ENCODE measurements around the gene KCNK5. TPM values are rescaled to one million over a fixed set of nuclear protein-coding genes. Genes with fewer than 3 reads are reported as not detected.

KCNK5 gene
- polyA plus RNA-seq, 1 donor from 2014 or later: not detected

- Histone ChIP-seq H3K4me2 (ENCODE audit: low read length) (no peak overlapping the region), H3K27me3 (ENCODE audit: insufficient read depth, low read depth, low read length) (no peaks in the 10 kb centered on the region), H3K79me2 (replicated peaks; ENCODE audit: insufficient read depth, low read length) (no peaks in the 10 kb centered on the region)
Measured at GRCh38 chr6:39207416-39208222, 21.7 kb downstream of the KCNK5 start.

More at GRCh38 chr6:39207416-39208222, 21.7 kb downstream of the KCNK5 start:
- no peak overlapping the region for H3K27ac ChIP-seq (ENCODE audit: low read length)
- H3K9me3 ChIP-seq (ENCODE audit: low read length): no peaks in the 10 kb centered on the region
- H2AFZ ChIP-seq (ENCODE audit: low read depth, low read length): no peak overlapping the region
- no peak overlapping the region for H3K4me3 ChIP-seq (ENCODE audit: low read length)
- TF ChIP-seq CTCF (IDR thresholded peaks at IDR 0.05; ENCODE audit: poor library complexity, severe bottlenecking) (no peak), TAF1 (IDR thresholded peaks at IDR 0.05; ENCODE audit: low read depth) (no peak), MXI1 (conservative IDR thresholded peaks at IDR 0.05; ENCODE audit: poor library complexity, severe bottlenecking) (no peak), EZH2 (IDR thresholded peaks at IDR 0.05; ENCODE audit: borderline replicate concordance, insufficient read depth, low read length, poor library complexity, severe bottlenecking) (no peak), EP300 (conservative IDR thresholded peaks at IDR 0.05; ENCODE audit: poor library complexity, severe bottlenecking) (no peak), RAD21 (conservative IDR thresholded peaks at IDR 0.05) (no peak), REST (IDR thresholded peaks at IDR 0.05; ENCODE audit: borderline replicate concordance) (no peak), SMC3 (conservative IDR thresholded peaks at IDR 0.05; ENCODE audit: poor library complexity) (no peak), POLR2AphosphoS5 (IDR thresholded peaks at IDR 0.05) (no peak)
- H4K20me1 ChIP-seq (ENCODE audit: insufficient read depth): no peaks in the 10 kb centered on the region
- no peaks in the 10 kb centered on the region for H3K9me2 ChIP-seq (ENCODE audit: insufficient read depth, low read length)
- H3F3A ChIP-seq (ENCODE audit: insufficient read depth, low read length, poor library complexity, severe bottlenecking): no peaks in the 10 kb centered on the region
- no peaks in the 10 kb centered on the region for H3K36me3 ChIP-seq (ENCODE audit: insufficient read depth, low read length)
- H3K9ac ChIP-seq (ENCODE audit: low read length): no peak overlapping the region

Data from neural cell (in vitro differentiated cells).